ENCODE data around the gene SNX20. TPM values are rescaled to one million over a fixed set of nuclear protein-coding genes. Genes with fewer than 3 reads are reported as not detected.

SNX20 gene
- total RNA-seq, 4 donors from 2014 or later, result 0.78 to 1.7 (median 1.3) TPM

- Histone ChIP-seq H3K4me3 (replicated peaks in 1 of 3) (no peak overlapping the region), H3K4me1 (no peaks in the 10 kb centered on the region), H3K36me3 (no peaks in the 10 kb centered on the region), H3K27ac (no peak overlapping the region), H3K27me3 (no peaks in the 10 kb centered on the region), H3K9me3 (no peaks in the 10 kb centered on the region)
- no peak for TF ChIP-seq CTCF (IDR thresholded peaks at IDR 0.05)
- no peak for TF ChIP-seq POLR2A (IDR thresholded peaks at IDR 0.05)
- intact Hi-C loops (cut with DNase I), result no loop called here
- DNase-seq, result no peak
- 66 to 72% methylated on average over 5 of the region's 5 CpGs for WGBS, 2 donors
Measured at GRCh38 chr16:50705436-50706110, 24.5 kb upstream of the SNX20 start.

- H3K27ac ChIP-seq, result no peak overlapping the region
- H3K4me3 ChIP-seq (replicated peaks in 1 of 3), result no peak overlapping the region
- intact Hi-C loops (cut with DNase I), result no loop called here
- DNase-seq, result no peak
- H3K4me1 ChIP-seq, result no peaks in the 10 kb centered on the region
- no peaks in the 10 kb centered on the region for H3K27me3 ChIP-seq
- no peaks in the 10 kb centered on the region for H3K36me3 ChIP-seq
- TF ChIP-seq CTCF (IDR thresholded peaks at IDR 0.05) (no peak), POLR2A (IDR thresholded peaks at IDR 0.05) (no peak)
- H3K9me3 ChIP-seq, result no peaks in the 10 kb centered on the region
- 87 to 93% methylated on average over 1 of the region's 1 CpG for WGBS, 2 donors
Measured at GRCh38 chr16:50704245-50704644, 23.1 kb upstream of the SNX20 start.

- Histone ChIP-seq H3K9me3 (no peaks in the 10 kb centered on the region), H3K27me3 (no peaks in the 10 kb centered on the region), H3K36me3 (no peaks in the 10 kb centered on the region), H3K4me1 (peaks cover 0 to 2% of the 10 kb centered on the region in 2 donors), H3K4me3 (replicated peaks in 1 of 3) (no peak overlapping the region), H3K27ac (no peak overlapping the region)
- DNase-seq, result no peak
- WGBS, 2 donors, result 95% methylated on average over 3 of the region's 3 CpGs
- TF ChIP-seq CTCF (IDR thresholded peaks at IDR 0.05) (no peak), POLR2A (IDR thresholded peaks at IDR 0.05) (no peak)
- intact Hi-C loops (cut with DNase I), result no loop called here
Measured at GRCh38 chr16:50702725-50703124, 21.6 kb upstream of the SNX20 start.

- intact Hi-C loops (cut with DNase I), result no loop called here
- 70 to 81% methylated on average over 8 to 11 of the region's 19 CpGs for WGBS, 2 donors
Measured at GRCh38 chr16:50699326-50700159, 18.4 kb upstream of the SNX20 start.

More at GRCh38 chr16:50699326-50700159, 18.4 kb upstream of the SNX20 start:
- H3K4me3 ChIP-seq (replicated peaks in 1 of 3), result no peak overlapping the region
- peaks cover 0 to 14% of the 10 kb centered on the region in 2 donors for H3K4me1 ChIP-seq
- H3K9me3 ChIP-seq, result no peaks in the 10 kb centered on the region
- no peaks in the 10 kb centered on the region for H3K36me3 ChIP-seq
- no peaks in the 10 kb centered on the region for H3K27me3 ChIP-seq
- no peak for DNase-seq
- no peak for TF ChIP-seq POLR2A (IDR thresholded peaks at IDR 0.05)
- no peak for TF ChIP-seq CTCF (IDR thresholded peaks at IDR 0.05)
- H3K27ac ChIP-seq, result no peak overlapping the region
